ENCODE results near the gene GSG1. TPM values are rescaled to one million over a fixed set of nuclear protein-coding genes. Genes with fewer than 3 reads are reported as not detected.

Gene GSG1
- total RNA-seq, 1 experiment from 2014 or later, result not detected

DNA sequence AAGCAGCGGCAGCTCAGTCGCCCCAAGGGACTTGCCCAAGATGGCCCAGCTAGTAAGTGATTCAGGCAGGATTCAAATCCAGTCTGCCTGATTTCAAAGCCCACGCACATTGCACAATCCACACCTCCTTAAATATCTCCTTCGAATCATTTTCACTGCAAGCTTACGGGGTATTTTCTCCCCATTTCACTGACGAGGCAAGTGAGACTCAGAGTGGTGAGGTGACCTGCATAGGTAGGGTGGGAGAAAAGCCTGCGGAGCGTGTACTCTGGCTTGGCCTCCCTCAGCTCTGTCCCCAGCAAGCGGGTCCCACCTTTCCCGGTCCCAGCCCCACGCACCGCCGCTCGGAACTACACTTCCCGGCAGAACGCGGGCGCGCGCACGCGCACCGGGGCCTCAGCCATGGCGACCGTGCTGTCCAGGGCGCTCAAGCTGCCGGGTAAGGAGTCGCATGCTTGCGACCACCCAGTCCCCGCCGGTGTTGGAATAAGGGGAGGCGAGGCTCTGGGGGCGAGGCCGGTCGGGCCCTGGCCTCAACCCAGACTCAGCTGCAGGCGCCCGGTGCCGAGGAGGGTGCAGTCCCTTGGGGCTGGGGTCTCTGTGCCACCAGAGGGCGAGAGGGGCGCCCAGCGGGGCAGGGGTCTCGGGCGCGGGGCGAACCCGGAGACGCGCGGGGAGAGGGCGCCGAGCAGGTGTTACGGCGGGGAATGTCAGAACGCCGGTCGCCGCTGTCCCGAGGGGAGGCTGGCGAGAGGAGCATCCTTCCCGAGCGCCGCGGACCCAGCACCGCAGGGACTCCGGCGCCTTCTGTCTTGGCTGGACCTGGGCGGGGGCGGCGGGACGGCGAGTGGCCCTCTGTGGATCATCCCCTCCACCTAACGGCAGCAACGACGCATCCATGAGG, 59.2 kb downstream of the GSG1 start, which contains the start of gene FAM234B:
Gene FAM234B, plus strand, starts transcription at position 380 of the 904 bp plus-strand sequence. Its CDS starts 23 bp downstream, at position 403.
- no TSS peak for BruUV-seq (replicated peaks)
- Histone ChIP-seq H3K4me3 (replicated peaks in 1 of 2; ENCODE audit: low read depth in 1 of 2, low read length in 2 of 2) (peak within 1 kb of the TSS; percentile 93 to 96), H3K9ac (ENCODE audit: low read length) (peak within 1 kb of the TSS; percentile 72), H3K9me2 (ENCODE audit: insufficient read depth) (no peaks in the 10 kb centered on the region), H4K20me1 (ENCODE audit: insufficient read depth) (no peaks in the 10 kb centered on the region), H3K4me2 (ENCODE audit: low read length) (peak within 1 kb of the TSS; percentile 94), H2AFZ (ENCODE audit: low read depth, low read length, poor library complexity, severe bottlenecking) (peak within 1 kb of the TSS; percentile 71), H3K27me3 (ENCODE audit: insufficient read depth, low read length) (no peaks in the 10 kb centered on the region), H3K27ac (ENCODE audit: low read depth, low read length) (peak within 1 kb of the TSS; percentile 40; the same call in 1 of the 2 replicates), H3K79me2 (ENCODE audit: insufficient read depth, low read length) (no peaks in the 10 kb centered on the region; the same call in 1 of the 2 replicates), H3K36me3 (ENCODE audit: control insufficient read depth in 1 of 2, insufficient read depth in 2 of 2, low read length in 2 of 2) (no peaks in the 10 kb centered on the region), H3K4me1 (ENCODE audit: control insufficient read depth in 1 of 2, insufficient read depth in 2 of 2, low read length in 2 of 2) (peaks cover 5 to 14% of the 10 kb centered on the region in 2 experiments; a peak in 3 of 4 replicates), H3K9me3 (ENCODE audit: control insufficient read depth in 1 of 2, insufficient read depth in 1 of 2, low read depth in 1 of 2, low read length in 2 of 2) (no peaks in the 10 kb centered on the region)
- ChIA-PET RAD21 (ENCODE audit: low non-redundant PET in 1 of 2, low total read pairs in 2 of 2, uncharacterized antibody in 2 of 2, unreplicated experiment in 2 of 2) (interaction anchor here (0.7 to 0.9 kb wide), 2 partner anchors 168 to 1670 kb away, joined by 3 to 5 read pairs; no protein-coding TSS in a partner anchor), POLR2A (interaction anchor here (0.6 to 0.8 kb wide), 2 partner anchors 22 to 43 kb away, joined by 3 read pairs; no protein-coding TSS in a partner anchor), CTCF (interaction anchor here (1.2 to 1.5 kb wide), 3 partner anchors 19 to 232 kb away, joined by 3 read pairs; no protein-coding TSS in a partner anchor)
- intact Hi-C loops (cut with micrococcal nuclease), result no loop called here
- DNase-seq (ENCODE audit: low read depth, low spot score) (peak; percentile 19), ATAC-seq (peak; percentile 98)
- TF ChIP-seq ZNF274 (IDR thresholded peaks at IDR 0.05; ENCODE audit: low read depth, low read length), result no peak
- no peak for TF ChIP-seq ELF1 (IDR thresholded peaks at IDR 0.05; ENCODE audit: borderline replicate concordance, low read depth)
- no peak for TF ChIP-seq CBX3 (IDR thresholded peaks at IDR 0.05; ENCODE audit: low read depth)
- no peak for TF ChIP-seq FOSL1 (IDR thresholded peaks at IDR 0.05; ENCODE audit: low read depth)
- no peak for TF ChIP-seq CEBPB (IDR thresholded peaks at IDR 0.05; ENCODE audit: low read depth)
- no peak for TF ChIP-seq SRF (IDR thresholded peaks at IDR 0.05; ENCODE audit: low read depth)
- no peak for TF ChIP-seq EZH2 (IDR thresholded peaks at IDR 0.05)
- no peak for TF ChIP-seq EZH2phosphoT487 (IDR thresholded peaks at IDR 0.05; ENCODE audit: borderline replicate concordance)
- TF ChIP-seq JUND (IDR thresholded peaks at IDR 0.05), result no peak
- peak; percentile 58 for TF ChIP-seq POLR2A (IDR thresholded peaks at IDR 0.05; ENCODE audit: borderline replicate concordance, extremely low read depth, insufficient read depth, insufficient read length)
- no peak for TF ChIP-seq ZFX (IDR thresholded peaks at IDR 0.05)
- TF ChIP-seq, protein P1, sequence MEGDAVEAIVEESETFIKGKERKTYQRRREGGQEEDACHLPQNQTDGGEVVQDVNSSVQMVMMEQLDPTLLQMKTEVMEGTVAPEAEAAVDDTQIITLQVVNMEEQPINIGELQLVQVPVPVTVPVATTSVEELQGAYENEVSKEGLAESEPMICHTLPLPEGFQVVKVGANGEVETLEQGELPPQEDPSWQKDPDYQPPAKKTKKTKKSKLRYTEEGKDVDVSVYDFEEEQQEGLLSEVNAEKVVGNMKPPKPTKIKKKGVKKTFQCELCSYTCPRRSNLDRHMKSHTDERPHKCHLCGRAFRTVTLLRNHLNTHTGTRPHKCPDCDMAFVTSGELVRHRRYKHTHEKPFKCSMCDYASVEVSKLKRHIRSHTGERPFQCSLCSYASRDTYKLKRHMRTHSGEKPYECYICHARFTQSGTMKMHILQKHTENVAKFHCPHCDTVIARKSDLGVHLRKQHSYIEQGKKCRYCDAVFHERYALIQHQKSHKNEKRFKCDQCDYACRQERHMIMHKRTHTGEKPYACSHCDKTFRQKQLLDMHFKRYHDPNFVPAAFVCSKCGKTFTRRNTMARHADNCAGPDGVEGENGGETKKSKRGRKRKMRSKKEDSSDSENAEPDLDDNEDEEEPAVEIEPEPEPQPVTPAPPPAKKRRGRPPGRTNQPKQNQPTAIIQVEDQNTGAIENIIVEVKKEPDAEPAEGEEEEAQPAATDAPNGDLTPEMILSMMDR (IDR thresholded peaks at IDR 0.05 in 2 of 3, conservative IDR thresholded peaks at IDR 0.05 in 1 of 3; ENCODE audit: borderline replicate concordance in 1 of 3, insufficient read depth in 1 of 3, low read depth in 2 of 3, low read length in 2 of 3), result no peak; a peak in 1 of 6 replicates
- TF ChIP-seq YY1 (IDR thresholded peaks at IDR 0.05; ENCODE audit: extremely low read depth, insufficient replicate concordance, low read depth, low read length), result peak; percentile 92
- TF ChIP-seq TCF7L2 (IDR thresholded peaks at IDR 0.05; ENCODE audit: borderline replicate concordance, extremely low read depth, insufficient read depth, insufficient read length), result no peak
- TF ChIP-seq, protein P2, sequence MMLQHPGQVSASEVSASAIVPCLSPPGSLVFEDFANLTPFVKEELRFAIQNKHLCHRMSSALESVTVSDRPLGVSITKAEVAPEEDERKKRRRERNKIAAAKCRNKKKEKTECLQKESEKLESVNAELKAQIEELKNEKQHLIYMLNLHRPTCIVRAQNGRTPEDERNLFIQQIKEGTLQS (IDR thresholded peaks at IDR 0.05), result no peak
- TF ChIP-seq ZBTB33 (IDR thresholded peaks at IDR 0.05; ENCODE audit: extremely low read depth, insufficient replicate concordance, low read length), result no peak
- TF ChIP-seq MAX (IDR thresholded peaks at IDR 0.05), result no peak
- peak; percentile 56 for TF ChIP-seq POLR2AphosphoS5 (IDR thresholded peaks at IDR 0.05; ENCODE audit: low read depth, low read length)
